Endothelial cell of umbilical vein (primary cell): ENCODE data around the gene UBL3.

Experiments
- CTCF ChIP-seq, 2 donors: IDR thresholded peaks; 1 replicate in 1 of 2; 2 replicates in 1 of 2; pipeline ENCODE4 v1.5.1; 2011; ENCODE audit warnings: low read length in 2 of 2, mild to moderate bottlenecking in 2 of 2, moderate library complexity in 2 of 2, control low read depth in 1 of 2, inconsistent platforms in 1 of 2, low read depth in 1 of 2; ENCODE audit not compliant: insufficient read depth in 1 of 2; ENCODE audit errors: extremely low read depth in 1 of 2
- EZH2 ChIP-seq: IDR thresholded peaks from 2 replicates; pipeline ENCODE4 v1.6.1; 2012; ENCODE audit warnings: borderline replicate concordance, low read depth, mild to moderate bottlenecking, moderate library complexity, low read length, inconsistent platforms; ENCODE audit not compliant: severe bottlenecking
- FOS ChIP-seq: IDR thresholded peaks from 2 replicates; pipeline ENCODE4 v1.6.1; 2011; ENCODE audit warnings: mild to moderate bottlenecking, low read length, moderate library complexity, borderline replicate concordance; ENCODE audit not compliant: insufficient read depth
- MYC ChIP-seq: IDR thresholded peaks from one replicate; pipeline ENCODE4 v1.6.1; 2011; ENCODE audit warnings: mild to moderate bottlenecking, low read depth, low read length
- POLR2A ChIP-seq: IDR thresholded peaks from 2 replicates; pipeline ENCODE4 v1.6.1; 2012; ENCODE audit warnings: low read depth, mild to moderate bottlenecking, control low read depth, low read length
- POLR2AphosphoS5 ChIP-seq: IDR thresholded peaks from 2 replicates; pipeline ENCODE4 v1.6.1; 2012; ENCODE audit warnings: low read depth, mild to moderate bottlenecking, control low read depth, low read length, moderate library complexity; ENCODE audit not compliant: insufficient read depth

GRCh38 chr13:29886446-29886845 is 36.0 kb upstream of the UBL3 start:
- no peak for TF ChIP-seq CTCF (IDR thresholded peaks at IDR 0.05; ENCODE audit: extremely low read depth in 1 of 2, insufficient read depth in 1 of 2, low read depth in 1 of 2, low read length in 2 of 2)
- no peak for TF ChIP-seq POLR2AphosphoS5
- TF ChIP-seq EZH2: no peak
- TF ChIP-seq POLR2A: no peak
- no peak for TF ChIP-seq MYC
- TF ChIP-seq FOS: no peak
